ENCODE data around the gene SMIM10L2A.

The SMIM10L2A gene

DNA sequence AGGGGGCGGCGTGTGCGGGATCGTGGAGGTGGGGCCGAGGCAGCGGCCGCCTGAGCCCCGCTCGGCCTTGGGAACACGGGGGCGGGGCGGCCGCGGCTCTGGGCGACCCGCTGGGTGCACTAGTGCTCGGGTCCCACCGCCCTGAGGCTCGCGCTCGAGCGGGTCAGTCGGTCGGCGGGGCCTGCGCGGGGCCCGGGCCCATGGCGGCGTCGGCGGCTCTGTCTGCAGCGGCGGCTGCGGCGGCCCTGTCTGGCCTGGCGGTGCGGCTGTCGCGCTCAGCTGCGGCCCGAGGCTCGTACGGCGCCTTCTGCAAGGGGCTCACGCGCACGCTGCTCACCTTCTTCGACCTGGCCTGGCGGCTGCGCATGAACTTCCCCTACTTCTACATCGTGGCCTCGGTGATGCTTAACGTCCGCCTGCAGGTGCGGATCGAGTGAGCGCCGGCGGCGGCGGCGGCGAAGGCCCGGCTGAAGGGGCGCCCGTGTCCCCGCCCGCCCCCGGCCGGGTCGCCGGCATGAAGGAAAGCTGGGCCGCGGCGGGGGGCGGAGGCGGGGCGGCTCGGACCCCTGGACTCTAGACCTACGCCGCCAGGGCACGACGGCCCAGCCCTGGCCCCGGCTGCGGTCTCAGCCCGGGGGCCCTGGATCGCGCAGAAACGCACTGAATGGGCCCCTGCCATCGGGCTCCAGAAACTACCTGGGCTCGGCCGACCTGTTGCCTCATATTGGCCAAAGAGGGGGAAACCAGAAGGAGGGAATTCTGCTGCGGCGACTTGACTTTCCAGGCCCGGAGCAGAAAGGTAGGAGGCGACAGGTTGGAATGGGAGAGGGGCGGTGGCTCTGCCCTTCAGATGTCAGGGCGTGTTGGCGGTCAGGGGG is at the start of gene SMIM10L2A:
Gene SMIM10L2A, plus strand, starts transcription at position 13 of the 878 bp plus-strand sequence. Its CDS starts 188 bp downstream, at position 201.
- DNase-seq (ENCODE audit: low spot score in 2 of 2), result peak in 1 of 2 experiments; percentile 48
- Histone ChIP-seq H3K36me3 (replicated peaks) (no peaks in the 10 kb centered on the region), H3K4me3 (peak within 1 kb of the TSS; percentile 53), H3K9me3 (no peaks in the 10 kb centered on the region), H3K27me3 (ENCODE audit: low read depth) (no peaks in the 10 kb centered on the region), H3K4me1 (peaks cover 13% of the 10 kb centered on the region)
- in situ Hi-C loops (cut with MboI; ENCODE audit: low sequenced_read_pairs), result no loop called here

DNA sequence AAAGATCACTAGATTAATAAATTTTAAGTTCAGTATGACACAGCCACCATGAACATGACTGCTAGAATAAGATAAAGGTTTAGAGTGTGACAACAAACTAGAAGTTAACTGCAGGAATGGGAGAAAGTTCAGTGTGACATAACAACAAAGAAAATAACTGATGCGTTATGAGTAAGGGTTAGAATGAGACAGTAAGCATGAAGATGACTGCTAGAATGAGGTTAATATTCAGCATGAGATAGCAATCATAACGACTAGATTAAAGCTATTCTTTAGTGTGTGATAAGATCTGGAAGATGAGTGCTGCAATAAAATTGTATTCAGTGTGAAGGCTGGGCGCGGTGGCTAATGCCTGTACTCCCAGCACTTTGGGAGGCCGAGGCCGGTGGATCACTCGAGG is 48.4 kb upstream of the SMIM10L2A start:
- DNase-seq (ENCODE audit: low spot score in 2 of 2), result no peak
- no peaks in the 10 kb centered on the region for H3K9me3 ChIP-seq
- H3K4me1 ChIP-seq, result peaks cover 11% of the 10 kb centered on the region
- no peaks in the 10 kb centered on the region for H3K27me3 ChIP-seq (ENCODE audit: low read depth)
- in situ Hi-C loops (cut with MboI; ENCODE audit: low sequenced_read_pairs), result no loop called here
- no peaks in the 10 kb centered on the region for H3K36me3 ChIP-seq (replicated peaks)
- no peak overlapping the region for H3K4me3 ChIP-seq

DNA sequence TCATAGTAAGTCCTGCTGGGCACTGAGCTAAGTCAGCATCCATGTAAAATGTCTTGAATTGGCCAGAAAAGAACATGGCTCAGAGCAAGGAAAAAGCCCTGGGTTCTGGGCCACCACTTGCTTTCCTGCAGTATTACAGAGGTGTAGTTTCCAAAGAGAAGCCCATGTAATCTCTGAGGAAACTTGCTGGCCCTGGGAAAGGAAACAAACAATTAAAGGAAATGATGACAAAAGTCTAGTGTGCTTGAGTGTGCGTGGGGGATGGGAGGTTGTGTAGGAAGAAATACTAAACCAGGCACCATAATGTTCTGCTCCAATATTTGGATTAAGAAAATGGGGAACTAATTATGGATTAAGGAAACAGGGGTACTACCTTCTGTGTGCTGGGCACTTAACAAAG is 39.5 kb upstream of the SMIM10L2A start:
- in situ Hi-C loops (cut with MboI; ENCODE audit: low sequenced_read_pairs), result no loop called here
- H3K4me3 ChIP-seq, result no peak overlapping the region
- H3K27me3 ChIP-seq (ENCODE audit: low read depth), result no peaks in the 10 kb centered on the region
- no peaks in the 10 kb centered on the region for H3K36me3 ChIP-seq (replicated peaks)
- no peaks in the 10 kb centered on the region for H3K9me3 ChIP-seq
- peaks cover 24% of the 10 kb centered on the region for H3K4me1 ChIP-seq
- no peak for DNase-seq (ENCODE audit: low spot score in 2 of 2)

DNA sequence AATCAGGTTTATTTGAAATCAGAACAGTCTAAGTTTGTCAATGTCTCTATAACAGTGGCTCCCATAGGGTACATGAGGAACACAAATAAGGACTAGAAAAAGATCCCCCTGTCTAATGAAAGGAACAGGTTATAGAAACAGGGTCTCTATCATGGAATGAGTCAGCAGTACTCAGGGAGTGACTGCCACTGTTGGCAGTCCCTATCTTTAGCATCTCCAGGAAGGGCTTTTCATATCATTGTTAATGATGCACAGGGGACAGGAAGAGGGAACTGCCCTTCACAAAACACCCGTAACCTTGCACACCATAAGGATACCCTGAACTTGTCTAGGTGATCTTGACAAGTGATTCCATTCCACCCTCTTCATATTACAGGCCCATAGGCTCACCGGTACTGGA is 38.5 kb upstream of the SMIM10L2A start:
- no peak for DNase-seq (ENCODE audit: low spot score in 2 of 2)
- in situ Hi-C loops (cut with MboI; ENCODE audit: low sequenced_read_pairs), result no loop called here
- Histone ChIP-seq H3K4me1 (peaks cover 20% of the 10 kb centered on the region), H3K27me3 (ENCODE audit: low read depth) (no peaks in the 10 kb centered on the region), H3K9me3 (no peaks in the 10 kb centered on the region), H3K36me3 (replicated peaks) (no peaks in the 10 kb centered on the region), H3K4me3 (no peak overlapping the region)

DNA sequence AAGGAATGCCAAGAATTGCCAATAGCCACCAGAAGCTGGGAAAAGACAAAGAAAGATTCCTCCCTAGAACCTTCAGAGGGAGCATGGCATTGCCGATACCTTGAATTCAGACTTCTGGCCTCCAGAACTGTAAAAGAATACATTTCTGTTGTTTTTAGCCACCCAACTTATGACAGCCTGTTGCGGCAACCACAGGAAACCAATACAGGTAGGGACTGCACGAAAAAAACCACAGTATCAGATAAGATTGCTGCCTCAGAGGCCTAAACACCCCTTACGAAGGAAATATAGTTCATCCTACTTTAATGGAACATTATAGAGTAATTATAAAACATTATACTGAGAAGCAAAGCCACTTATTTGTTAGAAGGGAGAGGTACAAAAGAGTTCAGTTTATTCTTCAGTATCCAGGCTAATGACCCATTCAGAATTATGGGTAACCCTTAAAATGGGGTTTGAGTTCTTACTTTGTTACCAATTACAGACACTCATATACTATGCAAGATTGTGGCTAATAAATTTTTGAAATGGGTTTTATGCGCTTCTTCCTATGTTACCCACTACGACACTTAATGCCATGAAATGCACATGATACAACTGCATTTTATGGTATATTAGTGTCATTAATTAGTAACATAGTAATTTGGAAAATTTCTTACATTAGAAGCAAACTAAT is 37.4 kb upstream of the SMIM10L2A start:
- Histone ChIP-seq H3K9me3 (no peaks in the 10 kb centered on the region), H3K4me3 (no peak overlapping the region), H3K4me1 (peaks cover 25% of the 10 kb centered on the region), H3K27me3 (ENCODE audit: low read depth) (no peaks in the 10 kb centered on the region), H3K36me3 (replicated peaks) (no peaks in the 10 kb centered on the region)
- no peak for DNase-seq (ENCODE audit: low spot score in 2 of 2)
- in situ Hi-C loops (cut with MboI; ENCODE audit: low sequenced_read_pairs), result no loop called here

DNA sequence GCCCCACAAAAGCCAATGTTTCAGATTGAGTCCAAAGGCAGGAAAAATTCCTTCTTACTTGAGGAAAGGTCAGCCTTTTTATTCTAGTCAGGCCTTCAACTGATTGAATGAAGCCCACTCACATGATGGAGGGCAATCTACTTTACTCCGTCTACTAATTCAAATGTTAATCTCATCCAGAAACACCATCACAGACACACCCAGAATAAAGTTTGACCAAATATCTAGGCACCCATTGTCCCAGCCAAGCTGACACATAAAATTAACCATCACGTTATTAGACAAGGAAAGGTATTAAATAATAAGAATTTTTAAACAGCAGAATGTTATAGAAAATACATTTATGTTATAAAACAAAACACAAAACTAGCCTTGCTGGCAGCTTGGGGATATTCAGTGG is 32.9 kb upstream of the SMIM10L2A start:
- peak; percentile 51 to 88 for DNase-seq (ENCODE audit: low spot score in 2 of 2)
- H3K27me3 ChIP-seq (ENCODE audit: low read depth), result no peaks in the 10 kb centered on the region
- no peaks in the 10 kb centered on the region for H3K9me3 ChIP-seq
- H3K4me1 ChIP-seq, result peaks cover 38% of the 10 kb centered on the region
- H3K4me3 ChIP-seq, result no peak overlapping the region
- no peaks in the 10 kb centered on the region for H3K36me3 ChIP-seq (replicated peaks)
- in situ Hi-C loops (cut with MboI; ENCODE audit: low sequenced_read_pairs), result no loop called here

DNA sequence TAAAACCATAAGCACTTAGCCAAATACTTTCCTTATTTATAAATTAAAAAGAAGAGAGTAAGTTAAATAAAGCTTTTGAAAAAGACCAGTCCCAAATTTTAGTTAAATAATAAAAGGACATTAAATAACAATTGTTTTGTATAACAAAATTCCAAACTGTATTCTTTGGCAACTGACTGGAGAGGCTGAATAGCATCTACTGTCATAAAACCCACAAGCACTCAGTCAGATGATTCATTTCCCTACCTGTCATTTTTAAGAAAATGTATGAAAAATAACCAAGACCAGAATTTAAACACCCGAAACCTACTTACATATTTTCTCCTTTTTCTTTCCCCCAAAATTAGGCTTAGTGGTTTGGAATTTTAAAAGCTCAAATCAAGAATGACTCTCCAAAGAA is 32.5 kb upstream of the SMIM10L2A start:
- no peaks in the 10 kb centered on the region for H3K36me3 ChIP-seq (replicated peaks)
- DNase-seq (ENCODE audit: low spot score in 2 of 2), result no peak
- in situ Hi-C loops (cut with MboI; ENCODE audit: low sequenced_read_pairs), result no loop called here
- H3K4me1 ChIP-seq, result peaks cover 38% of the 10 kb centered on the region
- H3K27me3 ChIP-seq (ENCODE audit: low read depth), result no peaks in the 10 kb centered on the region
- H3K4me3 ChIP-seq, result no peak overlapping the region
- H3K9me3 ChIP-seq, result no peaks in the 10 kb centered on the region

DNA sequence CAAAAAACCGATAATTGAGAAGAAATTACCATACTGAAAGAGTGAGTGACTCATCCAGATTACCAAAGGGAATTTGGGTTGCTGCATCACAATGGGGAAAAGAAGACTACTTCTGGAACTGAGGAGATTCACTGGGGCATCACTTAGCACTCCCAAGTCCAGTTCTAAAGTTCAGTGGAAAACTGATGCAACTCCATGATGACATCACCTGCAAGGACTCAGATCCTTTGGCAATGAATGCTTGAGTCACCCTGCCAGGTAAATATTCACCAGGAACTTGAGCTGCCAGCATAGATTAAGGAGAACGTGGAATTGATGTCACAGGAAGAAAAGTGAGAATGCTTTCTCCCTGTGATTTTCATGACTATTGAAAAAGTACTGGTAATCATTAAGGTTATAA is 32.0 kb upstream of the SMIM10L2A start:
- Histone ChIP-seq H3K9me3 (no peaks in the 10 kb centered on the region), H3K36me3 (replicated peaks) (no peaks in the 10 kb centered on the region), H3K27me3 (ENCODE audit: low read depth) (no peaks in the 10 kb centered on the region), H3K4me1 (peaks cover 41% of the 10 kb centered on the region), H3K4me3 (no peak overlapping the region)
- DNase-seq (ENCODE audit: low spot score in 2 of 2), result peak; percentile 70 to 98
- in situ Hi-C loops (cut with MboI; ENCODE audit: low sequenced_read_pairs), result no loop called here

DNA sequence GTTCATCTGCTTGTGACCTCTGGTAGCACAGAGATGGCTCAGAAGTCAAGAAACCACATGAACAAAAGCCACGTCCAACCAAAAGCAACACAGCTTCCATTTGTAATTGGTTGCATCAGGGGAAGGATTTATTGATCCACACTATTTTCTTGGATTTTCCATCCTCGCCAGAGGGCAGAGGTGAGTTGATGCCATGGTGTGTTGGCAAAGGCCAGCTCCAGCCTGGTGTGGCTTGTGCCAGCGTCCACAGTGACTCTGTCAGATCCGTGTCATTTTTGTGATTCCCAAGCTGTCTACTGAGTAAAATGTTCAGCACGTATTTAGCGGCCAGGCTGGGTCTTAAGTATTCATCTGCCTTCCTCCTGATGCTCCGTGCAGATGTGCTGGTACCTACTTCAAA is 30.0 kb upstream of the SMIM10L2A start:
- Histone ChIP-seq H3K27me3 (ENCODE audit: low read depth) (no peaks in the 10 kb centered on the region), H3K4me1 (peaks cover 56% of the 10 kb centered on the region), H3K4me3 (no peak overlapping the region), H3K36me3 (replicated peaks) (no peaks in the 10 kb centered on the region), H3K9me3 (no peaks in the 10 kb centered on the region)
- no peak for DNase-seq (ENCODE audit: low spot score in 2 of 2)
- in situ Hi-C loops (cut with MboI; ENCODE audit: low sequenced_read_pairs), result no loop called here

DNA sequence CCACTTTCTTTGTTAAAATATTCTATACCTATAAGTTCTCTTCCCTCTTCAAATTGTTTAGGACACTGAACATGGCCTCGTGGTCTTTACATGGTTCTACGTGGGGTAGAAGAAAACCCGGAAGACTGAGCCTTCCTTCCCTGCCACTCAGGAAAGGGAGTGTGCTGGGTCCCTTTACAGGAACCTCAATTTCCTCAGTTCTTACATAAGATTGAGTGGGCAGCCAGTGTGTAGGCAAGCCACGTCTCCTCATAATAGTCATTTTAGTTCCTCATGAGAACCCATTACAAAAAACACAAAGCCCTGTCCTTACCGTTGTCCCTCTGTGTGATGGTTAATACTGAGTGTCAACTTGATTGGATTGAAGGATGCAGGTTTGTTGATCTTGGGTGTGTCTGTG is 28.7 kb upstream of the SMIM10L2A start:
- no peaks in the 10 kb centered on the region for H3K36me3 ChIP-seq (replicated peaks)
- no peaks in the 10 kb centered on the region for H3K9me3 ChIP-seq
- DNase-seq (ENCODE audit: low spot score in 2 of 2), result no peak
- in situ Hi-C loops (cut with MboI; ENCODE audit: low sequenced_read_pairs), result no loop called here
- no peak overlapping the region for H3K4me3 ChIP-seq
- no peaks in the 10 kb centered on the region for H3K27me3 ChIP-seq (ENCODE audit: low read depth)
- H3K4me1 ChIP-seq, result peaks cover 52% of the 10 kb centered on the region

DNA sequence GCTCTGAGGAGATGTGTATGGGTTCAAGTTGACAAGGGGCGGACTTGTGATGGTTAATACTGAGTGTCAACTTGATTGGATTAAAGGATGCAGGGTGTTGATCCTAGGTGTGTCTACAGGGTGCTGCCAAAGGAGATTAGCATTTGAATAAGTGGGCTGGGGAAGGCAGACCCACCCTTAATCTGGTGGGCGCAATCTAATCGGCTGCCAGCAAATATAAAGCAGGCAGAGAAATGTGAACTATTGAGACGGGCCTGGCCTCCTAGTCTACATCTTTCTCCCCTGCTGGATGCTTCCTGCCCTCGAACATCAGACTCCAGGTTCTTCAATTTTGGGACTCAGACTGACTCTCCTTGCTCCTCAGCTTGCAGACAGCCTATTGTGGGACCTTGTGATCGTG is 26.7 kb upstream of the SMIM10L2A start:
- no peak overlapping the region for H3K4me3 ChIP-seq
- no peaks in the 10 kb centered on the region for H3K9me3 ChIP-seq
- peak; percentile 61 to 65 for DNase-seq (ENCODE audit: low spot score in 2 of 2)
- no peaks in the 10 kb centered on the region for H3K36me3 ChIP-seq (replicated peaks)
- peaks cover 33% of the 10 kb centered on the region for H3K4me1 ChIP-seq
- H3K27me3 ChIP-seq (ENCODE audit: low read depth), result no peaks in the 10 kb centered on the region
- in situ Hi-C loops (cut with MboI; ENCODE audit: low sequenced_read_pairs), result no loop called here

DNA sequence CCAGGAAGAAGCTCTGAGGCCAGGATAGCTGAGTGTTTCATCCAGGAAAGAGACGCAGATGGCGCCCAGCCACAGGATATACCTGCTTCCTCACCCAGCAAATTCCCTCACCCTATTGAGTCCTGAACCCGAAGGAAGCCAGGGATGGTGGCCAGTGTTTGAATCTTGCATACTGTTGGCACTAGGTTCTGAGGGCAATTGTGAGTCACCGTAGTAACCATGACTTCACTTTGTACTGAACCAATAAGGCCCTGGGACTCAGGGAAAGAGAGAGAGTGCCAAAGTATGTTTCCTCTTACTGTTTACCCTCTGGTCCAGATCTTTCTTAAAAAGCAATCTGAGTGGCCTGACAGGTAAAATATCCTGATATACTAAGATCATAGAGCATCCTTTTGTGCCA is 25.6 kb upstream of the SMIM10L2A start:
- Histone ChIP-seq H3K4me3 (no peak overlapping the region), H3K36me3 (replicated peaks) (no peaks in the 10 kb centered on the region), H3K27me3 (ENCODE audit: low read depth) (no peaks in the 10 kb centered on the region), H3K9me3 (no peaks in the 10 kb centered on the region), H3K4me1 (peaks cover 24% of the 10 kb centered on the region)
- DNase-seq (ENCODE audit: low spot score in 2 of 2), result no peak
- in situ Hi-C loops (cut with MboI; ENCODE audit: low sequenced_read_pairs), result no loop called here

DNA sequence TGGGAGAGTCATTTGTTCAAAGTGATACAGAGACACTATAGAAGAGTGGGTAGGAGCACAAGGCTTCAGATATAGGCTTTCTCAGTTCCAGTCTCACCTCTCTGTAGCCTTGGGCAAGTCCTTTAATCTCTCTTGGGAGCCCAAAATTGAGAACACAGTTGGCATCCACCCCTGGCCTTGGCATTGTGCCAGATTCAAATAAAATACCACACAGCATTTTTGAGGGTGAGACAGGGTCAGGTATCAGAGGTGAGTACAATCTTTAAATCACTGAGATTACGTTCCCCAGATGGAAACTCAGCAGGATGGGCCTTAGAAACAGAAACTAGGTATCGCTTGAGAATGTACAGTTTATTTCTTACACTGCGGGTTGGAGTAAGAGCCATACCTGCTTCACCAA is 25.2 kb upstream of the SMIM10L2A start:
- no peaks in the 10 kb centered on the region for H3K27me3 ChIP-seq (ENCODE audit: low read depth)
- H3K4me1 ChIP-seq, result peaks cover 24% of the 10 kb centered on the region
- H3K36me3 ChIP-seq (replicated peaks), result no peaks in the 10 kb centered on the region
- no peak for DNase-seq (ENCODE audit: low spot score in 2 of 2)
- in situ Hi-C loops (cut with MboI; ENCODE audit: low sequenced_read_pairs), result no loop called here
- H3K4me3 ChIP-seq, result no peak overlapping the region
- H3K9me3 ChIP-seq, result no peaks in the 10 kb centered on the region

DNA sequence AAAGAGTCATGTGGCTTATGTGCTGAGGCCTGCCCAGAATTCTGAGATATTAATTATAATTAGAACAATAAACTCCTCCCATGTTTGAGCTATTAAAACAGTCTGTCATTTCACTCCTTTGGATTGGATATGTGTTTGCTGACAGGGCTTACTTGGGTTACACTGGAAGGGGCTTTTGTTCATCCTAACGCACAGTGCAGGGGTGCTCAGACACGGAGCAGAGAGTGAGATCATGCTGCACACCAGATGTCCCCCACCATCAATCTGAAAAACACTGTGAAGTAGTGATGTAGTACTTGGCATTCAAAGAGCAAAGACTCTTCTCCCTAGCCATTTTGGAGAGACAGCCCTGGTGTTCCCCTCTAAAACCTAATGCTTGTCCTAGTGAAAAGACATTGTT is 24.1 kb upstream of the SMIM10L2A start:
- DNase-seq (ENCODE audit: low spot score in 2 of 2), result no peak
- Histone ChIP-seq H3K4me1 (peaks cover 24% of the 10 kb centered on the region), H3K36me3 (replicated peaks) (no peaks in the 10 kb centered on the region), H3K27me3 (ENCODE audit: low read depth) (no peaks in the 10 kb centered on the region), H3K4me3 (no peak overlapping the region), H3K9me3 (no peaks in the 10 kb centered on the region)
- in situ Hi-C loops (cut with MboI; ENCODE audit: low sequenced_read_pairs), result no loop called here

All from HAP-1 (cell line).